Uterus (tissue), 4 donors: ENCODE data around the gene HSF2. TPM values are rescaled to one million over a fixed set of nuclear protein-coding genes. Genes with fewer than 3 reads are reported as not detected.

Source experiments
- DNase-seq, 2 donors: peaks; one replicate each; pipeline ENCODE4 v3.0.0-alpha.2; 2019 to 2020
- H3K27ac ChIP-seq, 2 donors: fragments of 200-600 bp; sonication (generic); 1 replicate in 1 of 2; 2 replicates in 1 of 2; pipeline ENCODE4 v1.5.1; 2016 to 2018
- H3K27me3 ChIP-seq, 2 donors: fragments of 200-600 bp; sonication (generic); one replicate each; pipeline ENCODE4 v1.5.1; 2018 to 2019; ENCODE audit warnings: control low read depth in 1 of 2
- H3K36me3 ChIP-seq, 2 donors: fragments of 200-600 bp; sonication (generic); one replicate each; pipeline ENCODE4 v1.5.1; 2019; ENCODE audit warnings: control low read depth in 1 of 2
- H3K4me1 ChIP-seq, 2 donors: fragments of 200-600 bp; sonication (generic); one replicate each; pipeline ENCODE4 v1.5.1; 2018 to 2019; ENCODE audit warnings: control low read depth in 1 of 2
- H3K4me3 ChIP-seq, 2 donors: fragments of 200-600 bp; sonication (generic); 1 replicate in 1 of 2; 2 replicates in 1 of 2; pipeline ENCODE4 v1.5.1; 2018 to 2019; ENCODE audit warnings: mild to moderate bottlenecking in 1 of 2
- H3K9me3 ChIP-seq, 2 donors: fragments of 200-600 bp; sonication (generic); one replicate each; pipeline ENCODE4 v1.5.1; 2019; ENCODE audit warnings: control low read depth in 1 of 2
- CTCF ChIP-seq, 4 experiments: fragments of 200-600 bp in 2 of 4; fragments of 450-650 bp in 2 of 4; sonication (generic) in 2 of 4; IDR thresholded peaks; one replicate each; pipeline ENCODE4 v1.5.1; 2016 to 2019; ENCODE audit warnings: antibody characterized with exemption in 4 of 4, mild to moderate bottlenecking in 2 of 4, moderate library complexity in 1 of 4
- POLR2A ChIP-seq, 2 donors: fragments of 450-650 bp; IDR thresholded peaks; one replicate each; pipeline ENCODE4 v1.6.1; 2016; ENCODE audit warnings: antibody characterized with exemption in 2 of 2, mild to moderate bottlenecking in 1 of 2, moderate library complexity in 1 of 2
- intact Hi-C: fragments of 100-400 bp; cut with DNase I; formaldehyde crosslinking; loops from one replicate; pipeline ENCODE4 v1.15.1; 2023; ENCODE audit warnings: low total_unique reads
- small RNA-seq: library from RNA; depleted of rRNA; stranded (forward); fragments of <200 nt; gene quantifications from one replicate; pipeline ENCODE3, GENCODE V24; 2016
- total RNA-seq, 4 donors: library from RNA; depleted of rRNA in 3 of 4; stranded (reverse); fragments of >200 nt in 3 of 4; gene quantifications; one replicate each; pipeline versions ENCODE4 v1.1.0 to v1.2.4, GENCODE V29; 2014 to 2023
- donor health status: DM: yes; HTN: yes; CAD: no.

HSF2 gene
- total RNA-seq, 4 donors from 2014 or later: 19.0 to 72.4 (median 33.4) TPM

GRCh38 chr6:122476131-122476530 is 76.7 kb downstream of the HSF2 start:
- Histone ChIP-seq H3K9me3 (no peaks in the 10 kb centered on the region), H3K27me3 (no peaks in the 10 kb centered on the region), H3K4me1 (no peaks in the 10 kb centered on the region), H3K27ac (no peak overlapping the region), H3K36me3 (no peaks in the 10 kb centered on the region), H3K4me3 (no peak overlapping the region)
- no peak for TF ChIP-seq POLR2A (IDR thresholded peaks at IDR 0.05)
- TF ChIP-seq CTCF (IDR thresholded peaks at IDR 0.05): peak in 3 of 4 experiments; percentile 12 to 40 (median 28)
- intact Hi-C loops: no loop called here
- no peak for DNase-seq

- H3K4me3 ChIP-seq: no peak overlapping the region
- no peak for DNase-seq
- H3K4me1 ChIP-seq: no peaks in the 10 kb centered on the region
- H3K9me3 ChIP-seq: no peaks in the 10 kb centered on the region
- no peak for TF ChIP-seq CTCF (IDR thresholded peaks at IDR 0.05)
- no peak for TF ChIP-seq POLR2A (IDR thresholded peaks at IDR 0.05)
- intact Hi-C loops: no loop called here
- H3K36me3 ChIP-seq: no peaks in the 10 kb centered on the region
- no peak overlapping the region for H3K27ac ChIP-seq
- H3K27me3 ChIP-seq: no peaks in the 10 kb centered on the region
Observed at GRCh38 chr6:122482750-122483080, 83.3 kb downstream of the HSF2 start.

Small RNAs within 50 kb of the gene (small RNA-seq; reads per million reads assigned to genes)
- not detected for gene Z99129.1

Other genes starting within 250 kb of the HSF2 start
- 100 to 1,000 TPM; 136 to 354 (median 237) TPM for gene SERINC1, start 72.2 kb downstream of the HSF2 start, total RNA-seq
- 1 to 10 TPM in 1 of 4 donors, under 1 TPM in 2, not detected in 1; 0.43 to 5.2 (median 0.59) TPM for gene PKIB, start 210.8 kb downstream of the HSF2 start, total RNA-seq